ENCODE measurements around the gene OR52N5. TPM values are rescaled to one million over a fixed set of nuclear protein-coding genes. Genes with fewer than 3 reads are reported as not detected.

The OR52N5 gene
- total and polyA plus RNA-seq, 7 experiments from 2014 or later = not detected

GRCh38 chr11:5753943-5754342 lies 29.2 kb downstream of the OR52N5 start, which contains the start of gene OR52N4:
OR52N4 (plus strand) TSS chr11:5754243; CDS start chr11:5754741, 498 bp downstream.
- no peak within 1 kb of the TSS for H3K4me3 ChIP-seq (ENCODE audit: low read length)
- intact Hi-C loops (cut with micrococcal nuclease) = no loop called here
- DNase-seq (no peak), ATAC-seq (no peak)
- no peaks in the 10 kb centered on the region for H3K36me3 ChIP-seq (ENCODE audit: control insufficient read depth in 2 of 3, insufficient read depth in 3 of 3, low read length in 3 of 3)
- H3K36me3 Mint-ChIP-seq = peaks cover 0 to 4% (median 0%) of the 10 kb centered on the region in 5 donors
- no peaks in the 10 kb centered on the region for H3K4me1 ChIP-seq (ENCODE audit: control insufficient read depth in 2 of 2, insufficient read depth in 2 of 2, low read length in 2 of 2)
- H3K4me1 Mint-ChIP-seq = no peaks in the 10 kb centered on the region
- H3K27me3 ChIP-seq (ENCODE audit: control insufficient read depth in 2 of 2, insufficient read depth in 2 of 2, low read length in 2 of 2) = no peaks in the 10 kb centered on the region
- H3K9me3 Mint-ChIP-seq = no peaks in the 10 kb centered on the region
- CTCF ChIA-PET = no interaction called here
- peaks cover 0 to 8% (median 0%) of the 10 kb centered on the region in 5 donors for H3K27me3 Mint-ChIP-seq
- no peaks in the 10 kb centered on the region for H3K9me3 ChIP-seq (ENCODE audit: control insufficient read depth in 2 of 3, low read length in 3 of 3)
- no peak within 1 kb of the TSS for H3K27ac Mint-ChIP-seq
- no peak within 1 kb of the TSS for H3K4me3 Mint-ChIP-seq
- H3K27ac ChIP-seq (ENCODE audit: low read depth, low read length) = no peak within 1 kb of the TSS
- POLR2A ChIA-PET = no interaction called here

- POLR2A ChIA-PET = no interaction called here
- no peak for DNase-seq
- Histone ChIP-seq H3K27ac (ENCODE audit: low read depth, low read length) (no peak overlapping the region), H3K4me3 (ENCODE audit: low read length) (no peak overlapping the region), H3K36me3 (ENCODE audit: control insufficient read depth in 2 of 3, insufficient read depth in 3 of 3, low read length in 3 of 3) (no peaks in the 10 kb centered on the region), H3K27me3 (ENCODE audit: control insufficient read depth in 2 of 2, insufficient read depth in 2 of 2, low read length in 2 of 2) (no peaks in the 10 kb centered on the region), H3K9me3 (ENCODE audit: control insufficient read depth in 2 of 3, low read length in 3 of 3) (no peaks in the 10 kb centered on the region), H3K4me1 (ENCODE audit: control insufficient read depth in 2 of 2, insufficient read depth in 2 of 2, low read length in 2 of 2) (no peaks in the 10 kb centered on the region)
- ATAC-seq = no peak
- intact Hi-C loops (cut with micrococcal nuclease) = no loop called here
- CTCF ChIA-PET = no interaction called here
- H3K36me3 Mint-ChIP-seq = no peaks in the 10 kb centered on the region
- H3K27ac Mint-ChIP-seq = no peak overlapping the region
- H3K27me3 Mint-ChIP-seq = peaks cover 0 to 2% (median 0%) of the 10 kb centered on the region in 5 donors
- H3K4me3 Mint-ChIP-seq = no peak overlapping the region
- peaks cover 0 to 12% (median 0%) of the 10 kb centered on the region in 11 donors for H3K9me3 Mint-ChIP-seq
- no peaks in the 10 kb centered on the region for H3K4me1 Mint-ChIP-seq
These were observed 33.3 kb downstream of the OR52N5 start for GRCh38 chr11:5749836-5750235.

GRCh38 chr11:5746614-5747013 lies 36.5 kb downstream of the OR52N5 start:
- POLR2A ChIA-PET = no interaction called here
- H3K27ac Mint-ChIP-seq = no peak overlapping the region
- ATAC-seq (no peak), DNase-seq (no peak)
- no peak overlapping the region for H3K4me3 Mint-ChIP-seq
- Histone ChIP-seq H3K27me3 (ENCODE audit: control insufficient read depth in 2 of 2, insufficient read depth in 2 of 2, low read length in 2 of 2) (no peaks in the 10 kb centered on the region), H3K4me3 (ENCODE audit: low read length) (no peak overlapping the region), H3K27ac (ENCODE audit: low read depth, low read length) (no peak overlapping the region), H3K9me3 (ENCODE audit: control insufficient read depth in 2 of 3, low read length in 3 of 3) (peaks cover 0 to 12% (median 0%) of the 10 kb centered on the region in 3 experiments), H3K4me1 (ENCODE audit: control insufficient read depth in 2 of 2, insufficient read depth in 2 of 2, low read length in 2 of 2) (no peaks in the 10 kb centered on the region), H3K36me3 (ENCODE audit: control insufficient read depth in 2 of 3, insufficient read depth in 3 of 3, low read length in 3 of 3) (no peaks in the 10 kb centered on the region)
- peaks cover 0 to 41% (median 21%) of the 10 kb centered on the region in 11 donors for H3K9me3 Mint-ChIP-seq
- CTCF ChIA-PET = no interaction called here
- H3K27me3 Mint-ChIP-seq = peaks cover 0 to 8% (median 4%) of the 10 kb centered on the region in 5 donors
- intact Hi-C loops (cut with micrococcal nuclease) = no loop called here
- H3K4me1 Mint-ChIP-seq = no peaks in the 10 kb centered on the region
- peaks cover 0 to 22% (median 4%) of the 10 kb centered on the region in 5 donors for H3K36me3 Mint-ChIP-seq

- Histone ChIP-seq H3K27me3 (ENCODE audit: control insufficient read depth in 2 of 2, insufficient read depth in 2 of 2, low read length in 2 of 2) (no peaks in the 10 kb centered on the region), H3K36me3 (ENCODE audit: control insufficient read depth in 2 of 3, insufficient read depth in 3 of 3, low read length in 3 of 3) (no peaks in the 10 kb centered on the region), H3K9me3 (ENCODE audit: control insufficient read depth in 2 of 3, low read length in 3 of 3) (peaks cover 0 to 15% (median 0%) of the 10 kb centered on the region in 3 experiments), H3K4me1 (ENCODE audit: control insufficient read depth in 2 of 2, insufficient read depth in 2 of 2, low read length in 2 of 2) (no peaks in the 10 kb centered on the region), H3K27ac (ENCODE audit: low read depth, low read length) (no peak overlapping the region), H3K4me3 (ENCODE audit: low read length) (no peak overlapping the region)
- CTCF ChIA-PET = no interaction called here
- intact Hi-C loops (cut with micrococcal nuclease) = no loop called here
- H3K4me1 Mint-ChIP-seq = no peaks in the 10 kb centered on the region
- ATAC-seq = no peak
- H3K27ac Mint-ChIP-seq = no peak overlapping the region
- peaks cover 10 to 49% (median 21%) of the 10 kb centered on the region in 5 donors for H3K36me3 Mint-ChIP-seq
- peaks cover 2 to 12% (median 5%) of the 10 kb centered on the region in 5 donors for H3K27me3 Mint-ChIP-seq
- POLR2A ChIA-PET = no interaction called here
- H3K9me3 Mint-ChIP-seq = peaks cover 0 to 37% (median 28%) of the 10 kb centered on the region in 11 donors
- DNase-seq = no peak
- H3K4me3 Mint-ChIP-seq = no peak overlapping the region
These were observed 44.7 kb downstream of the OR52N5 start for GRCh38 chr11:5738431-5738830.

GRCh38 chr11:5737670-5738392 lies 45.3 kb downstream of the OR52N5 start:
- H3K4me3 ChIP-seq (ENCODE audit: low read length) = no peak overlapping the region
- no peak overlapping the region for H3K27ac Mint-ChIP-seq
- no peak overlapping the region for H3K27ac ChIP-seq (ENCODE audit: low read depth, low read length)
- no peak overlapping the region for H3K4me3 Mint-ChIP-seq
- ChIA-PET CTCF (no interaction called here), POLR2A (no interaction called here)
- intact Hi-C loops (cut with micrococcal nuclease) = no loop called here
- peaks cover 2 to 12% (median 4%) of the 10 kb centered on the region in 5 donors for H3K27me3 Mint-ChIP-seq
- peaks cover 0 to 31% (median 24%) of the 10 kb centered on the region in 11 donors for H3K9me3 Mint-ChIP-seq
- no peak for ATAC-seq
- H3K27me3 ChIP-seq (ENCODE audit: control insufficient read depth in 2 of 2, insufficient read depth in 2 of 2, low read length in 2 of 2) = no peaks in the 10 kb centered on the region
- no peak for DNase-seq
- H3K4me1 ChIP-seq (ENCODE audit: control insufficient read depth in 2 of 2, insufficient read depth in 2 of 2, low read length in 2 of 2) = no peaks in the 10 kb centered on the region
- H3K36me3 ChIP-seq (ENCODE audit: control insufficient read depth in 2 of 3, insufficient read depth in 3 of 3, low read length in 3 of 3) = no peaks in the 10 kb centered on the region
- peaks cover 0 to 11% (median 0%) of the 10 kb centered on the region in 3 experiments for H3K9me3 ChIP-seq (ENCODE audit: control insufficient read depth in 2 of 3, low read length in 3 of 3)
- H3K36me3 Mint-ChIP-seq = peaks cover 10 to 47% (median 21%) of the 10 kb centered on the region in 5 donors
- H3K4me1 Mint-ChIP-seq = no peaks in the 10 kb centered on the region

- Histone ChIP-seq H3K36me3 (ENCODE audit: control insufficient read depth in 2 of 3, insufficient read depth in 3 of 3, low read length in 3 of 3) (no peaks in the 10 kb centered on the region), H3K4me3 (ENCODE audit: low read length) (no peak overlapping the region), H3K27ac (ENCODE audit: low read depth, low read length) (no peak overlapping the region), H3K9me3 (ENCODE audit: control insufficient read depth in 2 of 3, low read length in 3 of 3) (peaks cover 0 to 8% (median 0%) of the 10 kb centered on the region in 3 experiments), H3K27me3 (ENCODE audit: control insufficient read depth in 2 of 2, insufficient read depth in 2 of 2, low read length in 2 of 2) (no peaks in the 10 kb centered on the region), H3K4me1 (ENCODE audit: control insufficient read depth in 2 of 2, insufficient read depth in 2 of 2, low read length in 2 of 2) (no peaks in the 10 kb centered on the region)
- no peak for DNase-seq
- H3K4me3 Mint-ChIP-seq = no peak overlapping the region
- peaks cover 0 to 25% (median 20%) of the 10 kb centered on the region in 11 donors for H3K9me3 Mint-ChIP-seq
- ChIA-PET POLR2A (no interaction called here), CTCF (no interaction called here)
- H3K36me3 Mint-ChIP-seq = peaks cover 10 to 42% (median 21%) of the 10 kb centered on the region in 5 donors
- ATAC-seq = no peak
- H3K4me1 Mint-ChIP-seq = no peaks in the 10 kb centered on the region
- no peak overlapping the region for H3K27ac Mint-ChIP-seq
- peaks cover 0 to 12% (median 4%) of the 10 kb centered on the region in 5 donors for H3K27me3 Mint-ChIP-seq
- intact Hi-C loops (cut with micrococcal nuclease) = no loop called here
These were observed 46.1 kb downstream of the OR52N5 start for GRCh38 chr11:5737091-5737490.

GRCh38 chr11:5736396-5736795 lies 46.8 kb downstream of the OR52N5 start, which contains the start of gene OR56B1:
OR56B1 (plus strand) TSS chr11:5736448; CDS start chr11:5736517, 69 bp downstream.
- ATAC-seq = no peak
- peaks cover 10 to 37% (median 16%) of the 10 kb centered on the region in 5 donors for H3K36me3 Mint-ChIP-seq
- H3K36me3 ChIP-seq (ENCODE audit: control insufficient read depth in 2 of 3, insufficient read depth in 3 of 3, low read length in 3 of 3) = no peaks in the 10 kb centered on the region
- H3K27ac Mint-ChIP-seq = no peak within 1 kb of the TSS
- DNase-seq = no peak
- no peaks in the 10 kb centered on the region for H3K27me3 ChIP-seq (ENCODE audit: control insufficient read depth in 2 of 2, insufficient read depth in 2 of 2, low read length in 2 of 2)
- ChIA-PET CTCF (no interaction called here), POLR2A (no interaction called here)
- peaks cover 0 to under 1% (median 0%) of the 10 kb centered on the region in 3 experiments for H3K9me3 ChIP-seq (ENCODE audit: control insufficient read depth in 2 of 3, low read length in 3 of 3)
- no peaks in the 10 kb centered on the region for H3K4me1 ChIP-seq (ENCODE audit: control insufficient read depth in 2 of 2, insufficient read depth in 2 of 2, low read length in 2 of 2)
- no peaks in the 10 kb centered on the region for H3K4me1 Mint-ChIP-seq
- peaks cover 0 to 18% (median 13%) of the 10 kb centered on the region in 11 donors for H3K9me3 Mint-ChIP-seq
- intact Hi-C loops (cut with micrococcal nuclease) = no loop called here
- no peak within 1 kb of the TSS for H3K4me3 Mint-ChIP-seq
- H3K27ac ChIP-seq (ENCODE audit: low read depth, low read length) = no peak within 1 kb of the TSS
- H3K4me3 ChIP-seq (ENCODE audit: low read length) = no peak within 1 kb of the TSS
- peaks cover 0 to 12% (median 4%) of the 10 kb centered on the region in 5 donors for H3K27me3 Mint-ChIP-seq
